ENCODE measurements around the gene RRAD. TPM values are rescaled to one million over a fixed set of nuclear protein-coding genes. Genes with fewer than 3 reads are reported as not detected.

RRAD gene
- total RNA-seq, 1 donor from 2014 or later, result 32.9 TPM

GRCh38 chr16:66908116-66908515 is 17.2 kb downstream of the RRAD start:
- no peak for TF ChIP-seq CTCF (IDR thresholded peaks at IDR 0.05; ENCODE audit: insufficient read depth, low read length, poor library complexity, severe bottlenecking)
- no peak for DNase-seq (ENCODE audit: low read depth)
- Histone ChIP-seq H3K36me3 (ENCODE audit: control insufficient read depth, insufficient read depth, low read length) (no peaks in the 10 kb centered on the region), H3K27me3 (ENCODE audit: control insufficient read depth, insufficient read depth, low read length) (no peaks in the 10 kb centered on the region), H3K4me3 (ENCODE audit: low read depth, low read length) (no peak overlapping the region)

GRCh38 chr16:66906916-66907836 is 18.2 kb downstream of the RRAD start:
- no peak overlapping the region for H3K4me3 ChIP-seq (ENCODE audit: low read depth, low read length)
- no peak for DNase-seq (ENCODE audit: low read depth)
- no peaks in the 10 kb centered on the region for H3K27me3 ChIP-seq (ENCODE audit: control insufficient read depth, insufficient read depth, low read length)
- no peak for TF ChIP-seq CTCF (IDR thresholded peaks at IDR 0.05; ENCODE audit: insufficient read depth, low read length, poor library complexity, severe bottlenecking)
- H3K36me3 ChIP-seq (ENCODE audit: control insufficient read depth, insufficient read depth, low read length), result no peaks in the 10 kb centered on the region

GRCh38 chr16:66905633-66906539 is 19.4 kb downstream of the RRAD start:
- H3K27me3 ChIP-seq (ENCODE audit: control insufficient read depth, insufficient read depth, low read length), result no peaks in the 10 kb centered on the region
- TF ChIP-seq CTCF (IDR thresholded peaks at IDR 0.05; ENCODE audit: insufficient read depth, low read length, poor library complexity, severe bottlenecking), result no peak
- no peak overlapping the region for H3K4me3 ChIP-seq (ENCODE audit: low read depth, low read length)
- H3K36me3 ChIP-seq (ENCODE audit: control insufficient read depth, insufficient read depth, low read length), result no peaks in the 10 kb centered on the region
- DNase-seq (ENCODE audit: low read depth), result no peak

GRCh38 chr16:66904846-66905632 is 20.3 kb downstream of the RRAD start:
- no peak overlapping the region for H3K4me3 ChIP-seq (ENCODE audit: low read depth, low read length)
- H3K27me3 ChIP-seq (ENCODE audit: control insufficient read depth, insufficient read depth, low read length), result no peaks in the 10 kb centered on the region
- no peaks in the 10 kb centered on the region for H3K36me3 ChIP-seq (ENCODE audit: control insufficient read depth, insufficient read depth, low read length)
- DNase-seq (ENCODE audit: low read depth), result no peak
- TF ChIP-seq CTCF (IDR thresholded peaks at IDR 0.05; ENCODE audit: insufficient read depth, low read length, poor library complexity, severe bottlenecking), result no peak

- no peak for TF ChIP-seq CTCF (IDR thresholded peaks at IDR 0.05; ENCODE audit: insufficient read depth, low read length, poor library complexity, severe bottlenecking)
- Histone ChIP-seq H3K36me3 (ENCODE audit: control insufficient read depth, insufficient read depth, low read length) (no peaks in the 10 kb centered on the region), H3K4me3 (ENCODE audit: low read depth, low read length) (no peak overlapping the region), H3K27me3 (ENCODE audit: control insufficient read depth, insufficient read depth, low read length) (no peaks in the 10 kb centered on the region)
- no peak for DNase-seq (ENCODE audit: low read depth)
These were observed 20.9 kb downstream of the RRAD start for GRCh38 chr16:66904428-66904845.

All from kidney epithelial cell (primary cell).